ENCODE data around the gene HECTD3. TPM values are rescaled to one million over a fixed set of nuclear protein-coding genes. Genes with fewer than 3 reads are reported as not detected.

HECTD3 gene
- total and polyA plus RNA-seq, 2 experiments from 2014 or later, result 22.5 to 28.1 TPM

DNA sequence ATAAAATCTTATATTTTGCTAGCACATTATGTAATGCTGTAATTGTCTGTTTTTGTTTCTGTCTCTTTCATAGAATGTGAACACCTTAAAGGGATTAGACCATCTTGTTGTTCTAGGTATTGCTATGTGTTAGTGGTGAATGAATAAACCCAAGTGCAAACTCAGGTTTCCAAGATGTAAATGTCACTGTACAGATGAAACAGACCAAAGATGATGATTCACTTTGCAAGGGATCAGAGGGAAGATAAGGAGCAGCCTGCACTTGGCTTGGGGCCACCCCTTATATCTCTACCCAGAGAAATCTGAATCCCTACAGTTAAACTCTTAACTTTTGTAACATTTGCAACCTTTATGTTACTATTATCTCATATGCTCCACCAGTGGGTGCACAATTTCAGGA lies 26.3 kb upstream of the HECTD3 start:
- no peaks in the 10 kb centered on the region for H3K36me3 ChIP-seq
- peak in 1 of 2 donors; percentile 18 for DNase-seq (ENCODE audit: low read depth in 1 of 2, low spot score in 1 of 2)
- H3K27me3 ChIP-seq, result no peaks in the 10 kb centered on the region
- no peaks in the 10 kb centered on the region for H3K9me3 ChIP-seq (ENCODE audit: low read depth)
- H3K27ac ChIP-seq, result no peak overlapping the region
- no peaks in the 10 kb centered on the region for H3K4me1 ChIP-seq (ENCODE audit: low read depth)
- TF ChIP-seq CTCF (IDR thresholded peaks at IDR 0.05; ENCODE audit: low read depth, low read length), result no peak
- H3K4me3 ChIP-seq, result no peak overlapping the region

DNA sequence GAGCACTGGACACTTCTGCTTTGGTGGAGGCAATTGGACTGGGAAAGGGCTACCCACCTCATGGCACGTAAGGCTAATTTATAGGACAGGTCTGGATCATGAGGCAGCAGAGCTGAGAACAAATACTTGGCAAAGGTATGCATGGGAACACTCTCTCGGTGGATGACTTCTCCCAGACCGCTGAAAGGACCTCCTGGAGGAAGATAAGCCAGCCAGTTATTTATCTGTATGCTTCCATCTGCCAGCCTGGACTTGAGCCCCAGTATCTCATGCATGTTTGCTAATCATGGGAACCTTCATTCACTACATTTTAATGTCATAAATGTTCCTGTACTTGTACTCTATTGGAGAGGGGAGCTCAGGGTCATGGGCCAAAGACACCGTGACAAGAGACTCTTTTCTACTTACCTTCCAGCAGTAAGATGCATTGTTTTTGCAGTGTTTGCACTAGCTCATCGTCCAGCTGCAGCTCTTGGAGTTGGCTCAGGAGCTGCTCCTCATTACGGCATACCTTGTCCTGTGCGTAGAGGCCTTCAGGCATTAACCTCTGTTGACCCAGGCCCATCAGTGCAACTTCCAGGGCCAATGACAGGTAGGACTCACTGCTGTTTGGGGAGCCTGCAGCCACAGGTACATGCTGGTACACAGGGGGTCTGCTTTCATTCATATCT lies 24.6 kb upstream of the HECTD3 start:
- Histone ChIP-seq H3K36me3 (no peaks in the 10 kb centered on the region), H3K27me3 (no peaks in the 10 kb centered on the region), H3K4me1 (ENCODE audit: low read depth) (no peaks in the 10 kb centered on the region), H3K9me3 (ENCODE audit: low read depth) (no peaks in the 10 kb centered on the region), H3K4me3 (no peak overlapping the region), H3K27ac (no peak overlapping the region)
- TF ChIP-seq CTCF (IDR thresholded peaks at IDR 0.05; ENCODE audit: low read depth, low read length), result no peak
- no peak for DNase-seq (ENCODE audit: low read depth in 1 of 2, low spot score in 1 of 2)

GRCh38 chr1:45033356-45033755 lies 22.2 kb upstream of the HECTD3 start:
- no peak overlapping the region for H3K27ac ChIP-seq
- no peaks in the 10 kb centered on the region for H3K36me3 ChIP-seq
- DNase-seq (ENCODE audit: low read depth in 1 of 2, low spot score in 1 of 2), result no peak
- H3K9me3 ChIP-seq (ENCODE audit: low read depth), result no peaks in the 10 kb centered on the region
- TF ChIP-seq CTCF (IDR thresholded peaks at IDR 0.05; ENCODE audit: low read depth, low read length), result no peak
- no peaks in the 10 kb centered on the region for H3K27me3 ChIP-seq
- H3K4me3 ChIP-seq, result no peak overlapping the region
- H3K4me1 ChIP-seq (ENCODE audit: low read depth), result no peaks in the 10 kb centered on the region

DNA sequence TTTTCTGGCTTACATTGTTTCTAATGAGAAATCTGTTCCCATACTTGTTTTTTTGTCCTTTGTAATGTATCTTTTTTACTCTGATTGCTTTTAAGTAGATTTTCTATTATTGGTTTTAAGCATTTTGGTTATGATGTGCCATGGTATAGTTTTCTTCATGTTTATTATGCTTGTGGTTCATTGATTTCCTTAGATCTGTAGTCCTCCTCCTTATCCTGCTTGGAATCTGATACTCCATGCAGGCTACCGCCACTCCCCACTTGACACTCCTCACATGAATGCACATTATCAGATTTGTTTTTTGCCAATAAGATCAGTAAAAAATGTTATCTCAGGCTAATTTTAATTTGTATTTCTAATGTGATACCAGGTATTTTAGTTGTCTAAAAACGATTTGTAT lies 21.7 kb upstream of the HECTD3 start:
- H3K9me3 ChIP-seq (ENCODE audit: low read depth), result no peaks in the 10 kb centered on the region
- TF ChIP-seq CTCF (IDR thresholded peaks at IDR 0.05; ENCODE audit: low read depth, low read length), result no peak
- no peak overlapping the region for H3K27ac ChIP-seq
- no peaks in the 10 kb centered on the region for H3K27me3 ChIP-seq
- H3K4me1 ChIP-seq (ENCODE audit: low read depth), result no peaks in the 10 kb centered on the region
- H3K36me3 ChIP-seq, result no peaks in the 10 kb centered on the region
- DNase-seq (ENCODE audit: low read depth in 1 of 2, low spot score in 1 of 2), result no peak
- no peak overlapping the region for H3K4me3 ChIP-seq

GRCh38 chr1:45026446-45026845 lies 15.3 kb upstream of the HECTD3 start:
- Histone ChIP-seq H3K36me3 (no peaks in the 10 kb centered on the region), H3K4me1 (ENCODE audit: low read depth) (no peaks in the 10 kb centered on the region), H3K27me3 (no peaks in the 10 kb centered on the region), H3K9me3 (ENCODE audit: low read depth) (no peaks in the 10 kb centered on the region), H3K27ac (no peak overlapping the region), H3K4me3 (no peak overlapping the region)
- no peak for TF ChIP-seq CTCF (IDR thresholded peaks at IDR 0.05; ENCODE audit: low read depth, low read length)
- peak in 1 of 2 donors; percentile 16 for DNase-seq (ENCODE audit: low read depth in 1 of 2, low spot score in 1 of 2)

All from cardiac muscle cell (in vitro differentiated cells and primary cell).